ENCODE measurements around the gene SLC22A4. TPM values are rescaled to one million over a fixed set of nuclear protein-coding genes. Genes with fewer than 3 reads are reported as not detected.

SLC22A4 gene
- 1.6 TPM for total RNA-seq
- long read RNA-seq, partial matches to known transcripts = 0 of 5 reads
- long read RNA-seq, other reads (novel, unspliced or antisense) = 4 of 5 reads

- DNase-seq (peak; percentile 94), ATAC-seq (peak; percentile 86)
- intact Hi-C loops (cut with micrococcal nuclease) = no loop called here
Measured at GRCh38 chr5:132293992-132294727, at the start of gene SLC22A4. Gene SLC22A4, plus strand, starts transcription at chr5:132294394. Its CDS starts 223 bp downstream, at chr5:132294617.

GRCh38 chr5:132245593-132245992 is 48.6 kb upstream of the SLC22A4 start:
- intact Hi-C loops (cut with micrococcal nuclease) = no loop called here
- DNase-seq = no peak
- no peak for ATAC-seq

GRCh38 chr5:132246806-132247205 is 47.4 kb upstream of the SLC22A4 start:
- intact Hi-C loops (cut with micrococcal nuclease) = no loop called here
- ATAC-seq = no peak
- DNase-seq = no peak

- DNase-seq (no peak), ATAC-seq (no peak)
- intact Hi-C loops (cut with micrococcal nuclease) = no loop called here
Measured at GRCh38 chr5:132250547-132250946, 43.6 kb upstream of the SLC22A4 start.

GRCh38 chr5:132251220-132251725 is 42.9 kb upstream of the SLC22A4 start:
- no peak for ATAC-seq
- no peak for DNase-seq
- intact Hi-C loops (cut with micrococcal nuclease) = no loop called here

- no peak for ATAC-seq
- intact Hi-C loops (cut with micrococcal nuclease) = no loop called here
- no peak for DNase-seq
Measured at GRCh38 chr5:132253008-132253441, 41.2 kb upstream of the SLC22A4 start.

GRCh38 chr5:132253452-132254320 is 40.5 kb upstream of the SLC22A4 start:
- no peak for ATAC-seq
- intact Hi-C loops (cut with micrococcal nuclease) = no loop called here
- DNase-seq = no peak

- intact Hi-C loops (cut with micrococcal nuclease) = no loop called here
- DNase-seq (peak; percentile 88), ATAC-seq (peak; percentile 80)
Measured at GRCh38 chr5:132254321-132254977, 39.7 kb upstream of the SLC22A4 start.

- DNase-seq = no peak
- intact Hi-C loops (cut with micrococcal nuclease) = no loop called here
Measured at GRCh38 chr5:132256086-132256782, 38.0 kb upstream of the SLC22A4 start.

GRCh38 chr5:132256783-132257130 is 37.4 kb upstream of the SLC22A4 start:
- DNase-seq (no peak), ATAC-seq (no peak)
- intact Hi-C loops (cut with micrococcal nuclease) = no loop called here

More at GRCh38 chr5:132256086-132256782, 38.0 kb upstream of the SLC22A4 start:
- no peak for ATAC-seq

- intact Hi-C loops (cut with micrococcal nuclease) = no loop called here
- ATAC-seq = peak; percentile 34
- peak; percentile 60 for DNase-seq
Measured at GRCh38 chr5:132257131-132258101, 36.8 kb upstream of the SLC22A4 start, which contains the start of gene PDLIM4. Gene PDLIM4, plus strand, starts transcription at chr5:132257696. Its CDS starts 39 bp downstream, at chr5:132257735.

GRCh38 chr5:132258102-132259068 is 35.8 kb upstream of the SLC22A4 start:
- intact Hi-C loops (cut with micrococcal nuclease) = no loop called here
- DNase-seq (no peak), ATAC-seq (peak; percentile 10)

- DNase-seq = peak; percentile 81
- intact Hi-C loops (cut with micrococcal nuclease) = no loop called here
- ATAC-seq = peak; percentile 67
Measured at GRCh38 chr5:132259069-132259851, 34.9 kb upstream of the SLC22A4 start.

- intact Hi-C loops (cut with micrococcal nuclease) = no loop called here
- DNase-seq = no peak
Measured at GRCh38 chr5:132260051-132260450, 34.1 kb upstream of the SLC22A4 start.

GRCh38 chr5:132260714-132261551 is 33.3 kb upstream of the SLC22A4 start:
- peak; percentile 2 for ATAC-seq

More at GRCh38 chr5:132260051-132260450, 34.1 kb upstream of the SLC22A4 start:
- ATAC-seq = no peak

More at GRCh38 chr5:132260714-132261551, 33.3 kb upstream of the SLC22A4 start:
- intact Hi-C loops (cut with micrococcal nuclease) = no loop called here
- peak; percentile 54 for DNase-seq

Measured in left ventricle myocardium superior (tissue), 1 donor.